Measurements from ENCODE around the gene ROR1.
A peak's percentile ranks its signal among the peaks of the same experiment; 100 is the strongest.

ROR1 gene

DNA sequence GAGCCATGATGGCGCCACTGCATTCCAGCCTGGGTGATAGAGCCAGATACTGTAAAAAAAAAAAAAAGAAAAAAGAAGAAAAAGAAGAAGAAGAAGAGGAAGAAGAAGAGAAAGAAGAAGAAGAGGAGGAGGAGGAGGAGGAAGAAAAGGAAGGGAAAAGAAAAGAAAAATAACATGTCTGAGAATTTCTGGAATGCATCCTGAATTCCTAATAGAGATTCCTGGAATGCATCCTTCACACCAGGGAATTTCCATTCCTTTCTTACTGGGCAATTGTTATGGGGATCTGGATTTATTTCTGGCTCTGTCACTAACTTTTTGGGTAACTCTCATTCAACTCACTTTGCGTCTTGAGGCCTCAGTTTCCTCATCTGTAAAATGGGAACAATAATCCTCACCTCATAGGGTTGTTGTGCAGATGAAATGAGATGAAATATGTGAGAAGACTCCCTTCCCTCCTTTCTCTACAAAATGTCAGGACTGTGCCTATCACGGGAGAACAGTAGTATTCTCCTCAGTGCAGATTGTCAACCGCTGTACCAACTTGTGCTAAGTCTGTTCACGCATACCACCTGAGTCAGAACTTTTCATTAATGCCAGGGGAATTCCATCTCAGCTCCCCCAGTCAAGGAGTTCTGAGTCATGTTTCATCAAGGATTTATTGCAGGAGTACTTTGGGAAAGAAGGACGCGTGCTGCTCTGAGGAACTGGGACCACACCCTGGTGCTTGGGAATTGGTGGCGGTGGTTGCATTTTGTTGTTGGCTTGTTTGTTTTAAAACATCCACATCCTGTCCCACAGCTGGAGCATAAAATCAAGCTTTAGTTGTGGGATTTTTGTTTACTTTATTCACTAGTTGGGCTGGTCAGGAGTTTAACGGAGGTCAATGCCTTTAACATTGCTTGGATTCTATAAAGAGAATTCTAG lies 42.4 kb upstream of the ROR1 start:
- Mint-ChIP-seq H3K9me3 (peaks cover 20% of the 10 kb centered on the region), H3K4me1 (peaks cover 27% of the 10 kb centered on the region), H3K27ac (peak overlapping the region; percentile 46 to 61 (median 53)), H3K4me3 (no peak overlapping the region), H3K27me3 (ENCODE audit: low read depth) (no peaks in the 10 kb centered on the region), H3K36me3 (ENCODE audit: low read depth) (no peaks in the 10 kb centered on the region)
- TF ChIP-seq CTCF (IDR thresholded peaks at IDR 0.05; ENCODE audit: unreplicated experiment in 3 of 3), result no peak

GRCh38 chr1:63732666-63733065 lies 41.2 kb upstream of the ROR1 start:
- Mint-ChIP-seq H3K36me3 (ENCODE audit: low read depth) (peaks cover 8% of the 10 kb centered on the region), H3K27me3 (ENCODE audit: low read depth) (no peaks in the 10 kb centered on the region), H3K4me1 (peaks cover 27% of the 10 kb centered on the region), H3K4me3 (no peak overlapping the region), H3K9me3 (peaks cover 31% of the 10 kb centered on the region), H3K27ac (peak overlapping the region in 1 of 3 experiments; percentile 46)
- TF ChIP-seq CTCF (IDR thresholded peaks at IDR 0.05; ENCODE audit: unreplicated experiment in 3 of 3), result no peak

- H3K9me3 Mint-ChIP-seq, result peaks cover 25% of the 10 kb centered on the region
- H3K27ac Mint-ChIP-seq, result no peak overlapping the region
- no peak for TF ChIP-seq CTCF (IDR thresholded peaks at IDR 0.05; ENCODE audit: unreplicated experiment in 3 of 3)
- no peaks in the 10 kb centered on the region for H3K4me1 Mint-ChIP-seq
- peaks cover 4% of the 10 kb centered on the region for H3K27me3 Mint-ChIP-seq (ENCODE audit: low read depth)
- H3K36me3 Mint-ChIP-seq (ENCODE audit: low read depth), result peaks cover 8% of the 10 kb centered on the region
- no peak overlapping the region for H3K4me3 Mint-ChIP-seq
These were observed 35.0 kb upstream of the ROR1 start for GRCh38 chr1:63738772-63739171.

DNA sequence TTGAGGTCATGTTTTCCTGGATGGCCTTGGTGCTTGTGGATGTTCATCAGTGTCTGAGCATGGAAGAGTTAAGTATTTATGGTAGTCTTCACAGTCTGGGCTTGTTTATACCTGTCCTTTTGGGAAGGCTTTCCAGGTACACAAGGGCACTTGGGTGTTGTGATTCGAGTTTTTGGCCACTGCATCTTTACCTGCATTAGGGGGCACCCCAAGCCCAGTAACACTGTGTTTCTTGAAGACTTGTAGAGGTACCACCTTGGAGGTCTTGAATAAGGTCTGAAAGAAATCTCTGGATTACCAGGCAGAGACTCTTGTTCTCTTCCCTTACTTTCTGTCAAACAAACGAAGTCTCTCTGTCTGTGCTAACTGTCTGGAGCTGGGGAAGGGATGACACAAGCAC lies 34.4 kb upstream of the ROR1 start:
- Mint-ChIP-seq H3K9me3 (peaks cover 25% of the 10 kb centered on the region), H3K4me3 (no peak overlapping the region), H3K27ac (no peak overlapping the region), H3K27me3 (ENCODE audit: low read depth) (peaks cover 4% of the 10 kb centered on the region), H3K36me3 (ENCODE audit: low read depth) (peaks cover 8% of the 10 kb centered on the region), H3K4me1 (no peaks in the 10 kb centered on the region)
- no peak for TF ChIP-seq CTCF (IDR thresholded peaks at IDR 0.05; ENCODE audit: unreplicated experiment in 3 of 3)

DNA sequence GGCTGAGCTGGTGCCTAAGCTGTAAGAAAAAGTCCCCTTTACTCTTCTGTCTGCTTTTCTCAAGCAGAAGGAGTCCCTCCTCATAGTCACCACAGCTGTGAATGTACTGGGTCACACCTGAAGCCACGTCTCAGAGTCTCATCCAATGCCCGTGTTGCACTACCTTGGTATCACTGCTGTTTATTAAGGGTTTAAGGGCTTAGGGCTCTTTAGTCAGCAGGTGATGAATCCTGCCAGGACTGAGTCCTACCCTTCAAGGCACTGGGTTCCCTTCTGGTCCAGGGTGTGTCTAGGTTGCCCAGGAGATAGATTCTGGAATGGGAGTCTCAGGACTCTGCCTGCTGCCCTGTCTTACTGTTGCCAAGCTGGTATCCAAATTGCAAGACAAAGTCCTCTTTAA lies 33.4 kb upstream of the ROR1 start:
- Mint-ChIP-seq H3K9me3 (peaks cover 17% of the 10 kb centered on the region), H3K27ac (no peak overlapping the region), H3K4me3 (no peak overlapping the region), H3K4me1 (peaks cover 3% of the 10 kb centered on the region), H3K27me3 (ENCODE audit: low read depth) (peaks cover 4% of the 10 kb centered on the region), H3K36me3 (ENCODE audit: low read depth) (peaks cover 8% of the 10 kb centered on the region)
- no peak for TF ChIP-seq CTCF (IDR thresholded peaks at IDR 0.05; ENCODE audit: unreplicated experiment in 3 of 3)

- Mint-ChIP-seq H3K9me3 (no peaks in the 10 kb centered on the region), H3K4me1 (peaks cover 23% of the 10 kb centered on the region), H3K27me3 (ENCODE audit: low read depth) (peaks cover 4% of the 10 kb centered on the region), H3K36me3 (ENCODE audit: low read depth) (no peaks in the 10 kb centered on the region), H3K4me3 (no peak overlapping the region), H3K27ac (no peak overlapping the region)
- no peak for TF ChIP-seq CTCF (IDR thresholded peaks at IDR 0.05; ENCODE audit: unreplicated experiment in 3 of 3)
These were observed 31.3 kb upstream of the ROR1 start for GRCh38 chr1:63742526-63742925.
